Rectal smooth muscle tissue (tissue), 1 donor: ENCODE results near the gene ELMO1.

Experiments used
- H3K27ac ChIP-seq: one replicate; pipeline ENCODE4 v1.7.0; 2013; ENCODE audit warnings: low read depth, low read length, inconsistent platforms
- H3K27me3 ChIP-seq: one replicate; pipeline ENCODE4 v1.7.0; 2013; ENCODE audit warnings: low read length; ENCODE audit not compliant: control insufficient read depth, insufficient read depth
- H3K36me3 ChIP-seq: one replicate; pipeline ENCODE4 v1.7.0; 2013; ENCODE audit warnings: low read length; ENCODE audit not compliant: control insufficient read depth, insufficient read depth
- H3K4me1 ChIP-seq: one replicate; pipeline ENCODE4 v1.7.0; 2013; ENCODE audit warnings: low read length; ENCODE audit not compliant: control insufficient read depth, insufficient read depth
- H3K4me3 ChIP-seq: one replicate; pipeline ENCODE4 v1.7.0; 2013; ENCODE audit warnings: low read length
- H3K9ac ChIP-seq: one replicate; pipeline ENCODE4 v1.7.0; 2013; ENCODE audit warnings: low read length

Gene ELMO1

GRCh38 chr7:37341033-37341630, 107.5 kb downstream of the ELMO1 start:
- no peaks in the 10 kb centered on the region for H3K36me3 ChIP-seq
- no peaks in the 10 kb centered on the region for H3K4me1 ChIP-seq
- no peaks in the 10 kb centered on the region for H3K27me3 ChIP-seq
- H3K9ac ChIP-seq = no peak overlapping the region
- H3K27ac ChIP-seq = no peak overlapping the region
- no peak overlapping the region for H3K4me3 ChIP-seq

GRCh38 chr7:37338966-37339365, 109.7 kb downstream of the ELMO1 start:
- Histone ChIP-seq H3K27me3 (no peaks in the 10 kb centered on the region), H3K27ac (no peak overlapping the region), H3K4me1 (no peaks in the 10 kb centered on the region), H3K36me3 (no peaks in the 10 kb centered on the region), H3K9ac (no peak overlapping the region), H3K4me3 (no peak overlapping the region)

- H3K27ac ChIP-seq = no peak overlapping the region
Measured at GRCh38 chr7:37337522-37337921, 111.1 kb downstream of the ELMO1 start.

GRCh38 chr7:37336259-37336658, 112.4 kb downstream of the ELMO1 start:
- H3K36me3 ChIP-seq = no peaks in the 10 kb centered on the region
- no peaks in the 10 kb centered on the region for H3K27me3 ChIP-seq
- no peak overlapping the region for H3K27ac ChIP-seq
- H3K4me1 ChIP-seq = no peaks in the 10 kb centered on the region
- no peak overlapping the region for H3K4me3 ChIP-seq
- H3K9ac ChIP-seq = no peak overlapping the region

More at GRCh38 chr7:37337522-37337921, 111.1 kb downstream of the ELMO1 start:
- Histone ChIP-seq H3K9ac (no peak overlapping the region), H3K4me1 (no peaks in the 10 kb centered on the region), H3K36me3 (no peaks in the 10 kb centered on the region), H3K4me3 (no peak overlapping the region), H3K27me3 (no peaks in the 10 kb centered on the region)

GRCh38 chr7:37333075-37333474, 115.6 kb downstream of the ELMO1 start:
- Histone ChIP-seq H3K4me3 (no peak overlapping the region), H3K27me3 (no peaks in the 10 kb centered on the region), H3K36me3 (no peaks in the 10 kb centered on the region), H3K27ac (no peak overlapping the region), H3K9ac (no peak overlapping the region), H3K4me1 (no peaks in the 10 kb centered on the region)

GRCh38 chr7:37332243-37333016, 116.2 kb downstream of the ELMO1 start:
- H3K36me3 ChIP-seq = no peaks in the 10 kb centered on the region
- no peaks in the 10 kb centered on the region for H3K4me1 ChIP-seq
- no peak overlapping the region for H3K9ac ChIP-seq
- H3K27me3 ChIP-seq = no peaks in the 10 kb centered on the region
- no peak overlapping the region for H3K27ac ChIP-seq
- no peak overlapping the region for H3K4me3 ChIP-seq

GRCh38 chr7:37330775-37331174, 117.9 kb downstream of the ELMO1 start:
- H3K27ac ChIP-seq = no peak overlapping the region
- H3K4me1 ChIP-seq = no peaks in the 10 kb centered on the region
- no peak overlapping the region for H3K9ac ChIP-seq
- H3K36me3 ChIP-seq = no peaks in the 10 kb centered on the region
- no peak overlapping the region for H3K4me3 ChIP-seq
- no peaks in the 10 kb centered on the region for H3K27me3 ChIP-seq

- Histone ChIP-seq H3K4me3 (no peak overlapping the region), H3K4me1 (no peaks in the 10 kb centered on the region), H3K27me3 (no peaks in the 10 kb centered on the region), H3K9ac (no peak overlapping the region), H3K27ac (no peak overlapping the region), H3K36me3 (no peaks in the 10 kb centered on the region)
Measured at GRCh38 chr7:37329940-37330339, 118.7 kb downstream of the ELMO1 start.

- no peak overlapping the region for H3K4me3 ChIP-seq
- no peaks in the 10 kb centered on the region for H3K4me1 ChIP-seq
- no peak overlapping the region for H3K27ac ChIP-seq
- no peaks in the 10 kb centered on the region for H3K27me3 ChIP-seq
- no peaks in the 10 kb centered on the region for H3K36me3 ChIP-seq
- no peak overlapping the region for H3K9ac ChIP-seq
Measured at GRCh38 chr7:37327288-37327687, 121.4 kb downstream of the ELMO1 start.

- H3K27me3 ChIP-seq = no peaks in the 10 kb centered on the region
- no peaks in the 10 kb centered on the region for H3K4me1 ChIP-seq
- no peak overlapping the region for H3K27ac ChIP-seq
- H3K4me3 ChIP-seq = no peak overlapping the region
- H3K9ac ChIP-seq = no peak overlapping the region
- no peaks in the 10 kb centered on the region for H3K36me3 ChIP-seq
Measured at GRCh38 chr7:37323966-37324365, 124.7 kb downstream of the ELMO1 start.

GRCh38 chr7:37322831-37323230, 125.8 kb downstream of the ELMO1 start:
- no peaks in the 10 kb centered on the region for H3K4me1 ChIP-seq
- no peak overlapping the region for H3K27ac ChIP-seq
- no peak overlapping the region for H3K9ac ChIP-seq
- H3K27me3 ChIP-seq = no peaks in the 10 kb centered on the region
- no peaks in the 10 kb centered on the region for H3K36me3 ChIP-seq
- no peak overlapping the region for H3K4me3 ChIP-seq

GRCh38 chr7:37320848-37321468, 127.7 kb downstream of the ELMO1 start:
- no peak overlapping the region for H3K4me3 ChIP-seq
- H3K4me1 ChIP-seq = no peaks in the 10 kb centered on the region
- no peaks in the 10 kb centered on the region for H3K27me3 ChIP-seq
- H3K9ac ChIP-seq = no peak overlapping the region
- no peak overlapping the region for H3K27ac ChIP-seq
- no peaks in the 10 kb centered on the region for H3K36me3 ChIP-seq
